Parathyroid adenoma (tissue), 2 donors: ENCODE measurements around the gene JADE2.

Source experiments
- H2AFZ ChIP-seq: fragments of 300-600 bp; sonication (generic); one replicate; pipeline ENCODE4 v1.7.0; 2017; ENCODE audit warnings: antibody characterized with exemption, mild to moderate bottlenecking
- H3K27ac ChIP-seq: fragments of 300-600 bp; sonication (generic); one replicate; pipeline ENCODE4 v1.7.0; 2017
- H3K27me3 ChIP-seq: fragments of 300-600 bp; sonication (generic); one replicate; pipeline ENCODE4 v1.7.0; 2017; ENCODE audit warnings: low read length; ENCODE audit not compliant: control insufficient read depth, insufficient read depth
- H3K36me3 ChIP-seq: fragments of 300-600 bp; sonication (generic); one replicate; pipeline ENCODE4 v1.7.0; 2017; ENCODE audit warnings: low read length; ENCODE audit not compliant: control insufficient read depth, insufficient read depth
- H3K4me1 ChIP-seq: fragments of 300-600 bp; sonication (generic); one replicate; pipeline ENCODE4 v1.7.0; 2017; ENCODE audit warnings: control low read depth
- H3K4me2 ChIP-seq: fragments of 300-600 bp; sonication (generic); one replicate; pipeline ENCODE4 v1.7.0; 2017; ENCODE audit warnings: low read length
- H3K4me3 ChIP-seq: fragments of 300-600 bp; sonication (generic); one replicate; pipeline ENCODE4 v1.7.0; 2017; ENCODE audit warnings: low read depth, low read length
- H3K79me2 ChIP-seq: fragments of 300-600 bp; sonication (generic); one replicate; pipeline ENCODE4 v1.7.0; 2017; ENCODE audit warnings: control low read depth
- H3K9ac ChIP-seq: fragments of 300-600 bp; sonication (generic); one replicate; pipeline ENCODE4 v1.7.0; 2017; ENCODE audit warnings: mild to moderate bottlenecking
- H3K9me3 ChIP-seq: fragments of 300-600 bp; sonication (generic); one replicate; pipeline ENCODE4 v1.7.0; 2017; ENCODE audit warnings: low read length; ENCODE audit not compliant: control insufficient read depth
- CTCF ChIP-seq: fragments of 300-600 bp; sonication (generic); IDR thresholded peaks from one replicate; pipeline ENCODE4 v1.7.0; 2017; ENCODE audit warnings: antibody characterized with exemption, mild to moderate bottlenecking
- donor health status: primary hyperparathyroidism.

JADE2 gene

DNA sequence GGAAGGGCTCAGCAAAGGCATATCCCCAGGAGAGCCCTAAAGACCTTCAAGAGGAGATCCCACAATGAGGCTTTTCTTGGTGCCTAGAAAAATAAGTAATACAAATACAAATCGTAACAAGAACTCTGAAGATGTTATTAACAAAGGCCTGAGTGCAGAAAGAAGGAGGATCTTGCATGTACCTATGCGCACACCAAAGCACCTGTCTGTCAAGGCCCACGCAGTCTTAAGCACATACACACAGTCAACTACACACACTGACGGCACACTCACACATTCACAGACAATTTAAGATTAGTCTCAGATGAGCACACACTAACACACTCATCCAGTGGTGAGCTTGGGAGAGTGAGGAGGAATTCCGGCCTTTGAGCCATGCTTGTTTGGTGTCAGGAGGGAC is 38.5 kb downstream of the JADE2 start:
- Histone ChIP-seq H2AFZ (no peak overlapping the region), H3K4me1 (peaks cover 23% of the 10 kb centered on the region), H3K9me3 (no peaks in the 10 kb centered on the region), H3K79me2 (peaks cover 59% of the 10 kb centered on the region), H3K27me3 (no peaks in the 10 kb centered on the region), H3K27ac (no peak overlapping the region), H3K4me2 (no peak overlapping the region), H3K36me3 (no peaks in the 10 kb centered on the region), H3K4me3 (no peak overlapping the region), H3K9ac (no peak overlapping the region)
- no peak for TF ChIP-seq CTCF

DNA sequence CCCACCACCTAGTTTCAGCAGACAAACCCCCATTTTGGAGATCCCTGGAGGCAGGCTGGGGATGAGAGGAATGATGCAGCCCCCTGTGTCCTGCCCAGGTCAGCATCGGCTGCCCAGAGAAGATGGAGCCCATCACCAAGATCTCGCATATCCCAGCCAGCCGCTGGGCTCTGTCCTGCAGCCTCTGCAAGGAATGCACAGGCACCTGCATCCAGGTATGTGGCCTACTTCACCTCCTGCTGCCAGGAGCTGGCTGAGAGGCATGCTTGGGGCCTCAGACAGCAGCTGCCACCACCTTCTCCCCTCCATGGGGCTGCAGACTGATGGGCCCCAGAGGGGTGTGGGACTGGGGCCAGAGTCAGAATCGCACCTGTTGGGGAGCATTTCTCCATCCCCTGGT is 38.9 kb downstream of the JADE2 start:
- Histone ChIP-seq H3K4me3 (no peak overlapping the region), H3K27me3 (no peaks in the 10 kb centered on the region), H3K9ac (no peak overlapping the region), H3K27ac (no peak overlapping the region), H3K79me2 (peaks cover 56% of the 10 kb centered on the region), H3K4me1 (peaks cover 26% of the 10 kb centered on the region), H3K36me3 (no peaks in the 10 kb centered on the region), H3K4me2 (no peak overlapping the region), H2AFZ (no peak overlapping the region), H3K9me3 (no peaks in the 10 kb centered on the region)
- TF ChIP-seq CTCF, result no peak

DNA sequence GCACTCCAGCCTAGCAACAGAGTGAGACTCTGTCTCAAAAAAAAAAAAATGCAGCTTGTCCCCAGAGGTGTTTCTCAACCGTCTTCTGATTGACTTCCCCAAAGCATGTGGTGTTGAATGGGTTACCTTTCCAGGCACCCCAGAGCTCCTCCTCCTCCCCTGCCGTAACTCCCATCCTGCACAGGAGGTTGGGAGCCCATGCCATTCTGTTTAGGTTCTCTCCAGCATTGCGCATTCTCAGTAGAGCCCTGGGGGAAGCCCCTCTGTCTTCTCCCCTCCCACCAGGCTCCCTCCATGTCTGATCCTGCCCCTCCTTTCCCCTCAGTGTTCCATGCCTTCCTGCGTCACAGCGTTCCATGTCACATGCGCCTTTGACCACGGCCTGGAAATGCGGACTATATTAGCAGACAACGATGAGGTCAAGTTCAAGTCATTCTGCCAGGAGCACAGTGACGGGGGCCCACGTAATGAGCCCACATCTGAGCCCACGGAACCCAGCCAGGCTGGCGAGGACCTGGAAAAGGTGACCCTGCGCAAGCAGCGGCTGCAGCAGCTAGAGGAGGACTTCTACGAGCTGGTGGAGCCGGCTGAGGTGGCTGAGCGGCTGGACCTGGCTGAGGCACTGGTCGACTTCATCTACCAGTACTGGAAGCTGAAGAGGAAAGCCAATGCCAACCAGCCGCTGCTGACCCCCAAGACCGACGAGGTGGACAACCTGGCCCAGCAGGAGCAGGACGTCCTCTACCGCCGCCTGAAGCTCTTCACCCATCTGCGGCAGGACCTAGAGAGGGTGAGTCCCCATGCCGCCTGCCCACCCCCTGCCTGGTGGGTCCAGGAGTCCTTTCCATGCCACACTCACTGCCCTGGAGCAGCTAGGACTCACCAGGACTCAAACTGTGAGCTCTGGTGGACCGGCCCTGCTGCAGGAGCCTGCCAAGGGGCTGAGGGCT is 40.6 kb downstream of the JADE2 start:
- Histone ChIP-seq H3K36me3 (no peaks in the 10 kb centered on the region), H3K27ac (no peak overlapping the region), H3K79me2 (peaks cover 55% of the 10 kb centered on the region), H3K9ac (no peak overlapping the region), H3K4me1 (peaks cover 27% of the 10 kb centered on the region), H3K9me3 (no peaks in the 10 kb centered on the region), H3K4me3 (no peak overlapping the region), H3K4me2 (no peak overlapping the region), H3K27me3 (no peaks in the 10 kb centered on the region), H2AFZ (no peak overlapping the region)
- TF ChIP-seq CTCF, result no peak

DNA sequence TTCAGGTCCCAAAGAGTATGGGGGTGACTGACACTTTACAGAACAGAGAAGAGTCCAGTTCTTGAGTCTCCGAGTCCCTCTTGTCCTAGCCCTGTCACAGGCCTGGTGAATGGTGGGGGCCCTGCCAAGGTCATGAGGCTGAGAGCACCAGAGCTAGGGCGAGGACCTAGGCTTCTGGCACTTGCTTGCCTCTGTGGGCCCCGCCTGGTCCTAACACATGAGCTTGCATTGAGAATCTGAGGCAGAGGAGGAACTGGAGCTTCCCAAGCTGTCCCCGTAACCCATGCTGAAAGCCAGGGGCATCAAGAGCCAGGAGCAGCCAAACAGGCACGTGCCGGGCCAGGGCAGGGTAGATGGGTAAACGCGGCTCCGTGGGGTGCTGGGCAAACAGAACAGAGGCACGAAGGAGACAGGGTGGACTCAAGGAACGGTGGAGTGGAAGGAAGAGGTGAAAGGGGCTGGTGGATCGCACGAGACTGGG is 41.3 kb downstream of the JADE2 start:
- Histone ChIP-seq H3K27ac (no peak overlapping the region), H3K27me3 (no peaks in the 10 kb centered on the region), H3K4me3 (no peak overlapping the region), H3K9me3 (no peaks in the 10 kb centered on the region), H3K79me2 (peaks cover 59% of the 10 kb centered on the region), H3K4me2 (no peak overlapping the region), H2AFZ (no peak overlapping the region), H3K4me1 (peaks cover 20% of the 10 kb centered on the region), H3K36me3 (no peaks in the 10 kb centered on the region), H3K9ac (no peak overlapping the region)
- TF ChIP-seq CTCF, result no peak
